ENCODE data around the gene HDAC4.

The HDAC4 gene

DNA sequence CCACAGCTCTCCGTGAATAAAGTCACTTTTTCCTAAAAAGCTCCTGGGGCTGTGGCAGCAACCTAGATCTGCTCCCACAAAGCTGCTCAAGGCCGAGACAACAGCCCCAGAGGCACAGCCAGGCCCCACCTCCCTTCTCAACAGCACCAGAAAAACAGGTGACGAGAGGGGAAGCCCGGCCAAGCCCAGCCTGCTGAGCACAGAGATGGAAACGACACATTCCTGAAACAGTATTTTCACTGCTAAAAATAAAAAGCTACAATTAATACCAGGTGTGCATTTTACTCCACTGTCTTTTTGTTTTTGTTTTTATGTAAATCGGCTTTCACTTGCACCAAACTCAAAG is 199.3 kb downstream of the HDAC4 start:
- no peak overlapping the region for H3K4me3 ChIP-seq (ENCODE audit: low read depth, low read length)
- TF ChIP-seq CTCF (conservative IDR thresholded peaks at IDR 0.05; ENCODE audit: low read depth, low read length), result no peak
- DNase-seq (ENCODE audit: low read depth), result peak; percentile 16

DNA sequence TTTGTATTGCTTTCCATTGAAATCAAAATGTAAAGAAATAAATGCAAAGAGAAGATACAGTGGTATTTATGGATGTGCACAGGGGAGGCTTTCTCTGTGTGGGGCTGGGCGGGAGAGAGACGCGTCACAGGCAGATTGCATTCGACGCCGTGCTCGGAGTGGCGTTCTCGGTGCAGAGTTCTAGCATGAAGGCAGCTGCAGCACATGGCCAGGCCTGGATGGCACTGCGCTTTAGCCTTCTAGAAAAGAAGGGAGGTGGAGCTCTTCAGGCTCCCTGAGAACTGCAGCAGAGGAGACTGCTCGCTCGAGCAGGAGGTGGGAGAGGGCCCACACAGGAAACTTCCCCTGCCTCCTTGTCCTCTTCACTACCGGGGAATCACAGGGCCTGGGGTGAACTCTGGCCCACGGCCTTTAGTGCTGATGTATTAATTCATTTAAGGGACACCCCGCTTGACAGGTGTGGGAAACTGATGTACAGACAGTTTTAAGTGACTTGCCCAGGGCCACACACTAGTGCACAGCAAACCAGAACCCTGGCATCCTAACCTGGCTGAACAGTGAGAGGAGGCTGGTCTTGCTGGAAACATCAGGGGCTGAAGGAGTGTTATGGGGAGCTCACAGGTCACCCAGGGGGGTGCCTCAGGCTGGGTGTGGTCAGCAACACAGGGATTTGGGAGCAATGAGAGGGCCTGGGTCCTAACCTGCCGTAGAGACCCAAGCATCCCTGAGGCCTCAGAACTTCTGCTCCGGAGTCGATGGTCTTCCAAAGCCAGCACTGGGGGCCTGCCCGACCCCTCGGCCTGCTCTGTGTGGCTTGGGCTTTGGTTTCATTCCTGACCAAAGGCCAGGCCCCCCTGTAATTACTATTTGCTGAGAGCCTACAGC is 199.9 kb downstream of the HDAC4 start:
- H3K4me3 ChIP-seq (ENCODE audit: low read depth, low read length), result no peak overlapping the region
- DNase-seq (ENCODE audit: low read depth), result no peak
- TF ChIP-seq CTCF (conservative IDR thresholded peaks at IDR 0.05; ENCODE audit: low read depth, low read length), result no peak

- no peak overlapping the region for H3K4me3 ChIP-seq (ENCODE audit: low read depth, low read length)
- no peak for TF ChIP-seq CTCF (conservative IDR thresholded peaks at IDR 0.05; ENCODE audit: low read depth, low read length)
- peak; percentile 73 for DNase-seq (ENCODE audit: low read depth)
Observed at GRCh38 chr2:239199041-239199768, 201.6 kb downstream of the HDAC4 start.

DNA sequence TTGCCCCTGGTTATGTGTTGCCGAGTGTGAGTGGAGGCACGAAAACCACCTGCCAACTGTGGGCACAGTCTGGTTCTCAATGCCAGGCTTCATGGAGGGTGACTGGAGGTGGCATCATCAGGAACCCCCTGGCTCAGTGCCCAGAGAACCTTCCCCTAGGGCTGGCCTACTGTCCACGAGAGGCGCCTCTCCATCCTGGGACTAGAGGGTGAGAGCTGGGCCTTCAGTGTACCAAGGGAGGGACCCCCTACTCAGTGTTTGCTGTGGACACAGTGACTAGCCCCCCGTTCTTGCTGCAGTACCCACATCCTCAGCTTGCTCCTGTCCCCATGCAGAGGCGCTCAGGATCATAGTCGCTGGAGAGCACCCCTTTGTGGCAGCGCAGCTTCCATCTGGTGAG is 202.6 kb downstream of the HDAC4 start:
- TF ChIP-seq CTCF (conservative IDR thresholded peaks at IDR 0.05; ENCODE audit: low read depth, low read length), result no peak
- no peak for DNase-seq (ENCODE audit: low read depth)
- H3K4me3 ChIP-seq (ENCODE audit: low read depth, low read length), result no peak overlapping the region

DNA sequence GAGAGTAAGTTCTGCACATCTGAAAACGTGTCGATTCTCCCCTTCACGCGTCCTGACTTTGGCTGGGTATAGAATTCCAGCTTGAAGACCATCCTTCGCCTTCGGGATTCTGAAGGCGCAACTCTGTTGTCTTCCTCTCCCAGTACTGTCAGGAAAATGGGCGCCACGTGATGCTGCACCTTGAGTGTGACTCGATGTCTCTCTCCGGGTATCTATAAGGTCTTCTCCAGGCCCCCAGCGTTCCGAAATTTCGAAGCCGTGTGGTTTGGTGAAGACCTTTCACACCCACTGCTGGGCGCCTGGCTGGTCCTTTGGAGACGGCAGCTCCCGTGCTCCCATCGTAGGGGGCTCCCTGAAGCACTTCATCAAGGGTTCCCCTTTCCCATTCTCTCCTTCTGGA is 203.7 kb downstream of the HDAC4 start:
- TF ChIP-seq CTCF (conservative IDR thresholded peaks at IDR 0.05; ENCODE audit: low read depth, low read length), result no peak
- no peak for DNase-seq (ENCODE audit: low read depth)

DNA sequence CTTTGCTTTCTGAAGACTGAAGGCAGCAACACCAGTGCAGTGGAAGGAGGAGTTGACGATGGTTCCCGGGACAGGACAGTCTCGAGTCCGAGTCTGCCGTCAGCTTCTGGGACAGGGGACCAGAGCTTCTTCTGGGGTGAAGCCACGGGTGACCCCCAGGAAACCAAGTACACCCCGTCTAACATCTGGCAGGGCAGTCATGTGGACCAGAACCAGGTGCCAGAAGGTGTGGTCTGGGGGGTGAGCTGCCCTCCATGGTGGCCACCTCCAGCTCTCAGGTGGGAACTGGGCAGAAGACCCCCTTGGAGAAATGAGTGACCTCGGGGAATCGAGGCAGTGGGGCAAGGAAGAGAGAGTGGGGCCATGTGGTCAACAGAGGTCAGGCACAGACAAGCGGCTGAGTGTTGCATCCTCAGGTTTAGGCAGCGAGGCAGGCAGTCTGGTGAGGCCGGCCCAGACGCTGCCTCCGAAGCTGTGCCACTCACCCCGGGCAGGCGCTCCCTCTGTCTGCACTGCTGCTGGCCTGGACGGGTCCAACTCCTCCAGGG is 204.3 kb downstream of the HDAC4 start:
- no peak for TF ChIP-seq CTCF (conservative IDR thresholded peaks at IDR 0.05; ENCODE audit: low read depth, low read length)
- no peak overlapping the region for H3K4me3 ChIP-seq (ENCODE audit: low read depth, low read length)
- DNase-seq (ENCODE audit: low read depth), result no peak

More for the DNA sequence above, 203.7 kb downstream of the HDAC4 start:
- no peak overlapping the region for H3K4me3 ChIP-seq (ENCODE audit: low read depth, low read length)

Data from choroid plexus epithelial cell (primary cell).